Umbilical cord (tissue), 2 donors: ENCODE results near the gene HSPA1L. TPM values are rescaled to one million over a fixed set of nuclear protein-coding genes. Genes with fewer than 3 reads are reported as not detected.
A peak's percentile ranks its signal among the peaks of the same experiment; 100 is the strongest.
"Not testable (repeated sequence)": the region's sequence is repeated elsewhere in the genome, so short reads cannot be mapped to it uniquely, and the experiment has no call there.

Experiments
- DNase-seq: peaks from one replicate; pipeline ENCODE4 v3.0.0-alpha.2; 2015; ENCODE audit warnings: low spot score
- total RNA-seq: library from RNA; depleted of rRNA; stranded (reverse); fragments of >200 nt; gene quantifications from one replicate; pipeline ENCODE4 v1.2.3, GENCODE V29; 2014; ENCODE audit warnings: low replicate concordance; ENCODE audit not compliant: insufficient read depth

The HSPA1L gene
- total RNA-seq = 1.4 TPM

DNA sequence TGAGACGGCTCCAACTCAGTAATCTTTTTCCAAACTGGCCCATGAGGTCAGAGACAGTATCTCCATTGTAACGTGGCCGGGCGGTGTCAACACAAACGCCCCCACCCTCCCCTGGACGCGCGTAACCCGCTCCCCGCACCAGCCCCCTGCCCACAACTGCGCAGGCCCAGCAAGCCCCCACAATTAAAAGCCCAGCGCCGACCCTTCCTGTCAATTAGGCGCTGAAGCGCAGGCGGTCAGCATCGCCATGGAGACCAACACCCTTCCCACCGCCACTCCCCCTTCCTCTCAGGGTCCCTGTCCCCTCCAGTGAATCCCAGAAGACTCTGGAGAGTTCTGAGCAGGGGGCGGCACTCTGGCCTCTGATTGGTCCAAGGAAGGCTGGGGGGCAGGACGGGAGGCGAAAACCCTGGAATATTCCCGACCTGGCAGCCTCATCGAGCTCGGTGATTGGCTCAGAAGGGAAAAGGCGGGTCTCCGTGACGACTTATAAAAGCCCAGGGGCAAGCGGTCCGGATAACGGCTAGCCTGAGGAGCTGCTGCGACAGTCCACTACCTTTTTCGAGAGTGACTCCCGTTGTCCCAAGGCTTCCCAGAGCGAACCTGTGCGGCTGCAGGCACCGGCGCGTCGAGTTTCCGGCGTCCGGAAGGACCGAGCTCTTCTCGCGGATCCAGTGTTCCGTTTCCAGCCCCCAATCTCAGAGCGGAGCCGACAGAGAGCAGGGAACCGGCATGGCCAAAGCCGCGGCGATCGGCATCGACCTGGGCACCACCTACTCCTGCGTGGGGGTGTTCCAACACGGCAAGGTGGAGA lies at the start of gene HSPA1L, which contains the start of gene HSPA1A:
TSS of gene HSPA1L (minus strand) at position 259 of the 814 bp plus-strand sequence. CDS start 3,311 bp downstream, outside the sequence.
TSS of gene HSPA1A (plus strand) at position 519 of the 814 bp plus-strand sequence. CDS start at position 733, 214 bp downstream.
- peak; percentile 99 for DNase-seq

GRCh38 chr6:31864818-31865204 lies 49.7 kb upstream of the HSPA1L start:
- no peak for DNase-seq

GRCh38 chr6:31864123-31864562 lies 49.1 kb upstream of the HSPA1L start:
- DNase-seq = not testable (repeated sequence)

DNA sequence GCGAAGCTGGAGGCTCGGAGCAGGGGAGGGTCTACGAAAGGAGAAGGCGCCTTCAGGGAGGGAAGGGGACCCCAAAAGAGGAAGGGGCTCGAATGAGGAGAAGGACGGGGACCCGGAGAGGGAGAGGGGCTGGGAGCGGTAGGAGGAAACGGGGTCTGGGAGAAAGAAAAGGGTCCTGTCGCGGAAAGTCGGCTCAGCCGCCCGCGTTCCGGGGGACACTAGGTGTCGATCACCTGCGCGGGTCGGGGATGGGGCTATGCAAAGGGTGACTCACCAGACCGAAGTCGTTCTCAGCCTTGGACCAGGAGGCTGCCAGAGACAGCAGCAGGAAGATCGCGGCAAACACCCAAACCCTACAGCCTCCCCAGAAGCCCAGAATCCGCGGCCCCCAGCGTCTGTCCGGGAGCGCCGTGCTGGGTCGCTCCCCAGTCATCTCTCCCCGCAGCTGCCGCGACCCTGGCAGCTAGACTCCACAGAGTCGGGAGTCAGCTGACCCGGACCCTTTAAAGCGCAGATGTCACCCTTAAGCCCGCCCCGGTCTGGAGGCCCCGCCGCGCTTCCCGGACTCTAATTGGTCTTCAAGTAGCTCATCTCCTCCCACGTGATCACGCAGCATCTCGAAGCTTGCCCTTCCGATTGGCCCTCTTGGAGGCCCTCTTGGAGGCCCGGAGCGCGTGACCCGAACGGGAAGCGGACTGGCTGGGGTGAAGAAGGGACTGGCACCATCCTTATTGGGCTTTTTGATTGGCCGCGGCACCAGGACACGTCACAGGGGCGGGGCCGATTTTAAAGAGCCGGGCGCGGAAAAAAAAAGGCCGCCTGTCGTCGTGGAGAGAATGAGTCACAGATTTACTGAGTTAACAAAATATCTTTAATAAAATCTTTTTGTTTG lies 47.5 kb upstream of the HSPA1L start, which contains the start of gene NEU1:
TSS of gene NEU1 (minus strand) at position 478 of the 892 bp plus-strand sequence. CDS start at position 433, 45 bp downstream.
- DNase-seq = peak; percentile 100

GRCh38 chr6:31861919-31862343 lies 46.8 kb upstream of the HSPA1L start:
- no peak for DNase-seq

DNA sequence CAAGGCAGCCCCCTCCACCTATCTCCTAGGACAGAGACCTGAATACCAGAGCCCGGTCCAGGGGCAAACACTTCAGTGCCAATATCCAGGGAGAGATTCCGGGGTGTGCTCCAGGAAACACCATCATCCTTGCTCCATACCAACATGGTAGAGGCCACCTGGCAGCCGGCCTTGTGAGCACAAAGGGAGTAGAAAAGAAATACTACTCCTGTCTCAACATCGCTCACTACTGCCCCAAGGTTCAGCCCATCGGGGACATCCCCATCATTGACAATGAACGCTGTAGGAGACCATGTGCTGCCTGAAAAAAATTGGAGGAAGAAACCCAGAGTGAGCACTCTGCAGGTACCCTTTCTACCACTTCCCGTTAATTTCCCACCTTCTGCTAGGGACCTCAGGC lies 46.1 kb upstream of the HSPA1L start:
- DNase-seq = no peak

DNA sequence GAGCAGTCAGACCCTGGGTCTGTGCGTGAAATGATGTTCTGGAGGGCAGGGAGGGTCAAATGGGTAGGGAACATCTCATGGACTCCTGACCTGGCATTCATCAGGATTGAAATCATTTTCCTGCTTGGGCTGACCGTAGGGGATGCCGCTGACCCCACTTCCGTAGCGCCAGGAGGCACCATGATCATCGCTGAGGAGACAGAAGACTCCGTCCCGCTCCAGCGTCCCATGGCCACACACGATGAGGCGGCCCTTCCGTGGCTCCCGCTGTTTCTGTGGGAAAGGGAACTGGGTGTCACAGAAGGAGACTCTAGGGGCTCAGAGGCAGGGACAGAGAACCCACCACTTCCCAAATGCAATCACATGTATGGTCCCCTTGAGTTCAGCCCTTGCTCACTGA lies 45.3 kb upstream of the HSPA1L start:
- no peak for DNase-seq

GRCh38 chr6:31859923-31860322 lies 44.8 kb upstream of the HSPA1L start:
- no peak for DNase-seq

DNA sequence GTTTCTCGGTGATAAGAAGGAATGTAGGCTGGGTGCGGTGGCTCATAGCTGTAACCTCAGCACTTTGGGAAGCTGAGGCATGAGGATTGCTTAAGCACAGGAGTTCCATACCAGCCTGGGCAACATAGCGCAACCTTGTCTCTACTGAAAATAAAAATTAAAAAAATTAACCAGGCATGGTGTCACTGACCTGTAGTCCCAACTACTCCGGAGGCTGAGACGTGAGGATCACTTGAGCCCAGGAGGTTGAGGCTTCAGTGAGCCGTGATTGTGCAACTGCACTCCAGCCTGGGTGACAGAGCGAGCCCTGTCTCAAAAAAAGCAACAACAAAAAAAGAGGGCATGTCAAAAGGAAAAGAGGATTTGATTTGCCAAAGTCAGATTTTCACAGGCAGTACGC lies 43.6 kb upstream of the HSPA1L start:
- DNase-seq = no peak

DNA sequence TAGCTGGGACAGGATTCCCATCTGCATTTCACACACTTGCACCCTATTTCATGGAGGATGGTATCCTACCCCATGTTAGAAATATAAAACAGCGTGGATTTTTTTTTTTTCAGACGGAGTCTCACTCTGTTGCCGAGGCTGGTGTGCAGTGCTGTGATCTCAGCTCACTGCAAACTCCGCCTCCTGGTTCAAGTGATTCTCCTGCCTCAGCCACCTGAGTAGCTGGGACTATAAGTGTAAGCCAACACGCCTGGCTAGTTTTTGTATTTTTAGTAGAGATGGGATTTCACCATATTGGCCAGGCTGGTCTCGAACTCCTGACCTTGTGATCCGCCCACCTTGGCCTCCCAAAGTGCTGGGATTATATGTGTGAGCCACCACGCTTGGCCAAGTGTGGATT lies 42.7 kb upstream of the HSPA1L start:
- DNase-seq = not testable (repeated sequence)

DNA sequence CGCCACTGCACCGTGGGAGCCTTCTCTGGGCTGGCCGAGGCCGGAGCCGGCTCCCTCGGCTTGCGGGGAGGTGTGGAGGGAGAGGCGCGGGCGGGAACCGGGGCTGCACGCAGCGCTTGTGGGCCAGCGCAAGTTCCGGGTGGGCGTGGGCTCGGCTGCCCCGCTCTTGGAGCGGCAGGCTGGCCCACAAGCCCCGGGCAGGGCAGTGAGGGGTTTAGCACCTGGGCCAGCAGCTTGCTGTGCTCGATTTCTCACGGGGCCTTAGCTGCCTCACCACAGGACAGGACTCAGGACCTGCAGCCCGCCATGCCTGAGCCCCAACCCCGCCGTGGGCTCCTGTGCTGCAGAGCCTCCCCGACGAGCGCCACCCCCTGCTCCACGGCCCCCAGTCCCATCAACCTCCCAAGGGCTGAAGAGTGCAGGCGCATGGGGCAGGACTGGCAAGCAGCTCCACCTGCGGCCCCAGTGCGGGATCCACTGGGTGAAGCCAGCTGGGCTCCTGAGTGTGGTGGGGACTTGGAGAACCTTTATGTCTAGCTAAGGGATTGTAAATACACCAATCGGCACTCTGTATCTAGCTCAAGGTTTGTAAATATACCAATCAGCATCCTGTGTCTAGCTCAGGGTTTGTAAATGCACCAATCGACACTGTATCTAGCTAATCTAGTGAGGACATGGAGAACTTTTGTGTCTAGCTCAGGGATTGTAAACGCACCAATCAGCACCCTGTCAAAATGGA lies 37.1 kb upstream of the HSPA1L start:
- DNase-seq = not testable (repeated sequence)

DNA sequence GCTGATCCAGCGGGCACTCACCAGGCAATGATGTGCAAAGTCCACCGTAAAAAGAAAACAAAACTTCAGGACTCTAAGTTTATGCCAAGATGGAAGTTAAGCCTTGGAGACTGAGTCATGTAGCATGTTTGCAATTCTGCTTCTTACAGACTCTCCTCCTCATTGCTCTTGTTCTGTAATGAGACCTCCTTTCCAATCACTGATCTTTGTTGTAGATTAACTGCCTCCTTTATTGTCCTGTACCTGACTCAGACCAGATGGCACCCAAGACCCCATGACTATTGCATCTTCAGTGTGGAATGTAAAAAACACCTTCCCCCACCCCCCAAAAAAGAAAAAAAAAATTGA lies 36.4 kb upstream of the HSPA1L start:
- no peak for DNase-seq

DNA sequence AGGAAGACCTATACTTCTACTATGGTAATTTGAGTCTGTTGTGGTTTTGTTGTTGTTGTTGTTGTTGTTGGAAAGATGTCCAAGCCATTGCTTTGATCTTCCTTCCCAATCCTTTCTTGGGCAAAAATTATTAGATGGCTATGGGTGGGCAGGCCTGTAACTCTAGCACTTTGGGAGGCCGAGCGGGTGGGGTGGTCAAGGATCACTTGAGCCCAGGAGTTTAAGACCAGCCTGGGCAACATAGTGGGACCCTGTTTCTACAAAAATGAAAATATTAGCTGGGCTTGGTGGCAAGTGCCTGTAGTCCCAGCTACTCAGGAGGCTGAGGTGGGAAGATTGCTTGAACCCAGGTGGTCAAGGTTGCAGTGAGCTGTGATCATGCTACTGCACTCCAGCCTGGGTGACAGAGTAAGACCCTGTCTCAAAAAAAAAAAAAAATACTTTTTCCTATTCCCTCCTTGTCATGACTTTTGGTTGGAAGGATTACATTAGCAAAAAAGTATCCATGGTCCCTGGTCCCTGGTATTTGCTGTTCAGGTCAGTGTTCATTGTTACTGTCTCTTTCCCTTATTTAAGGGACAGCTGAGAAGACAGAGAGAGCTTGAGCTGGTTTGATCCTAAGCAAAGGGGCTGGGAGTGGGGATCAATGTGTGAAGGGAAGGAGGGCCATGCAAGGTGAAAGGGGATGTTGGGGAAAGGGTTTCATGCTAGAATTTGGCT lies 35.8 kb upstream of the HSPA1L start:
- DNase-seq = no peak

- no peak for DNase-seq
Observed at GRCh38 chr6:31847276-31847978, 32.3 kb upstream of the HSPA1L start.

DNA sequence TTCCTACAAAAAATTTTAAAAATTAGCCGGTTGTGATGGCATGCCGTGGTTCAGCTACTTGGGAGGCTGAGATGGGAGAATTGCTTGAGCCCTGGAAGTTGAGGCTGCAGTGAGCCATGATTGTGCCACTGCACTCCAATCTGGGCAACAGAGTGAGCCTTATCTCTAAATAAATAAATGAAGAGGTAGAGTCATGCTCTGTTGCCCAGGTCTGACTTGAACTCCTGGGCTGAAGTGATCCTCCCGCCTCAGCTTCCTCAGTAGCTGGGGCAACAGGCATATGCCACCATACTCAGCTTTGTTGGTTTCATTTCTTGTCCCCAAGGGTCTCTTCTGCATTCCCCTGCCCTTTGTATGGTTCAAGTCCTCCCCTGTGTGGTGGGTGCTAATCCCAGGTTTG lies 29.4 kb upstream of the HSPA1L start:
- DNase-seq = no peak

DNA sequence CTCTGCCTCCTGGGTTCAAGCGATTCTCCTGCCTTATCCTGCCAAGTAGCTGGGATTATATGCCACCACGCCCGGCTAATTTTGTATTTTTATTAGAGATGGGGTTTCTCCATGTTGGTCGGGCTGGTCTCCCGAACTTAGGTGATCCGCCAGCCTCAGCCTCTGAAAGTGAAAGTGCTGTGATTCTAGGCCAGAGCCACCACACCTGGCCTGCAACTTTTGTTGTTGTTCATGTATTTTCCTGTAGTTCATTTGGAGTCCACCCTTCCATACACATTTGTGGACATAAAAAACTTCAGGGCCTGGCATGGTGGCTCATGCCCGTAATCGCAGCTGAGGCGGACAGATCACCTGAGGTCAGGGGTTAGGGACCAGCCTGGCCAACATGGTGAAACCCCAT lies 27.0 kb upstream of the HSPA1L start:
- DNase-seq = no peak

DNA sequence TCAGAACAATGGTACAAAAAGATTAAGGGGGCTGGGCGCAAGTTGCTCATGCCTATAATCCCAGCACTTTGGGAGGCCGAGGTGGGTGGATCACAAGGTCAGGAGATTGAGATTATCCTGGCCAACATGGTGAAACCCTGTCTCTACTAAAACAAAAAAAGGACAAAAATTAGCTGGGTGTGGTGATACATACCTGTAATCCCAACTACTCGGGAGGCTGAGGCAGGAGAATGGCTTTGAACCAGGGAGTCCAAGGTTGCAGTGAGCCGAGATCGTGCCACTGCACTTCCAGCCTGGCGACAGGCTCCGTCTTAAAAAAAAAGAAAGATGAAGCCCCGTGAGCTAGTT lies 24.7 kb upstream of the HSPA1L start:
- DNase-seq = not testable (repeated sequence)

GRCh38 chr6:31838968-31839367 lies 23.9 kb upstream of the HSPA1L start:
- no peak for DNase-seq

GRCh38 chr6:31838114-31838553 lies 23.1 kb upstream of the HSPA1L start:
- DNase-seq = not testable (repeated sequence)
